ENCODE measurements around the gene TRIP4.

DNA sequence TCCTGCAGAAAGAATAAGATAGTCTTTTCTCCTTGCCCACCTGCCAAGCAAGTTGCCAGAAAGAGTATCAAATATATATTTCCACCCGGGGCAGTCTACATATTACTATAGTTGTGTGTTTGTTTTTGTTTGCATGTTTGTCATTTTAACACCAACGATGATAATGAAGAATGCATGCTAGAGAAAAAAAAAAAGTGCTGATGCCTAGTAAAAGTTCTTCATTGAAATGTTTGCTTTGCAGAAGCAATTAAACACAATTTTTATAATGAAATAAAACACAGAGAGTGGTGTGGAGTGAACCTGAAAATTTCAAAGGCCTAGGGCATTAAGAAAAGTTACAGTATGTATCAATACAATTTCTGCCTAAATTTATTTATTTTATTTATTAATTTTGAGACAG is 3.9 kb upstream of the TRIP4 start:
- TF ChIP-seq TAF1 (IDR thresholded peaks at IDR 0.05; ENCODE audit: low read depth) (no peak), TEAD4 (IDR thresholded peaks at IDR 0.05) (no peak), REST (IDR thresholded peaks at IDR 0.05; ENCODE audit: low read depth) (no peak), EP300 (IDR thresholded peaks at IDR 0.05; ENCODE audit: borderline replicate concordance) (no peak), EGR1 (IDR thresholded peaks at IDR 0.05) (no peak), NFIC (IDR thresholded peaks at IDR 0.05) (no peak), YY1 (IDR thresholded peaks at IDR 0.05; ENCODE audit: low read depth) (no peak), FOXM1 (IDR thresholded peaks at IDR 0.05; ENCODE audit: borderline replicate concordance, low read depth) (no peak), CREB1 (IDR thresholded peaks at IDR 0.05; ENCODE audit: low read depth) (no peak), CEBPB (IDR thresholded peaks at IDR 0.05) (no peak), RAD21 (IDR thresholded peaks at IDR 0.05; ENCODE audit: low read depth) (no peak), ZBTB7A (IDR thresholded peaks at IDR 0.05; ENCODE audit: low read depth) (no peak), TCF12 (IDR thresholded peaks at IDR 0.05; ENCODE audit: low read depth) (no peak)
- TF ChIP-seq, protein P1, sequence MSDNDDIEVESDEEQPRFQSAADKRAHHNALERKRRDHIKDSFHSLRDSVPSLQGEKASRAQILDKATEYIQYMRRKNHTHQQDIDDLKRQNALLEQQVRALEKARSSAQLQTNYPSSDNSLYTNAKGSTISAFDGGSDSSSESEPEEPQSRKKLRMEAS (IDR thresholded peaks at IDR 0.05), result no peak

Data from Ishikawa (cell line).